OCI-M1 (cell line): ENCODE measurements around the gene ROBO3.

Experiments used
- DNase-seq: peaks from one replicate; lab custom pipeline; 2025; lab: John Stamatoyannopoulos, UW

ROBO3 gene

GRCh38 chr11:124875943-124876817 is 10.9 kb downstream of the ROBO3 start:
- peak; percentile 97 for DNase-seq

GRCh38 chr11:124876818-124877630 is 11.8 kb downstream of the ROBO3 start:
- no peak for DNase-seq

GRCh38 chr11:124877631-124877909 is 12.3 kb downstream of the ROBO3 start:
- no peak for DNase-seq

GRCh38 chr11:124877910-124878758 is 12.9 kb downstream of the ROBO3 start:
- no peak for DNase-seq

GRCh38 chr11:124878759-124879492 is 13.7 kb downstream of the ROBO3 start:
- no peak for DNase-seq

GRCh38 chr11:124879493-124880289 is 14.5 kb downstream of the ROBO3 start:
- DNase-seq, result no peak

- DNase-seq, result no peak
These were observed 15.0 kb downstream of the ROBO3 start for GRCh38 chr11:124880290-124880611.

- DNase-seq, result no peak
These were observed 15.7 kb downstream of the ROBO3 start for GRCh38 chr11:124880958-124881357.

- peak; percentile 34 for DNase-seq
These were observed 17.3 kb downstream of the ROBO3 start for GRCh38 chr11:124882339-124883071.

GRCh38 chr11:124884340-124884739 is 19.1 kb downstream of the ROBO3 start:
- DNase-seq, result no peak

- peak; percentile 14 for DNase-seq
These were observed 19.7 kb downstream of the ROBO3 start for GRCh38 chr11:124884869-124885479.

- no peak for DNase-seq
These were observed 21.2 kb downstream of the ROBO3 start for GRCh38 chr11:124886476-124886875.

- DNase-seq, result no peak
These were observed 21.9 kb downstream of the ROBO3 start for GRCh38 chr11:124886978-124887666.

GRCh38 chr11:124887667-124888013 is 22.4 kb downstream of the ROBO3 start:
- no peak for DNase-seq

GRCh38 chr11:124889191-124890091 is 24.2 kb downstream of the ROBO3 start:
- no peak for DNase-seq

- no peak for DNase-seq
These were observed 24.9 kb downstream of the ROBO3 start for GRCh38 chr11:124890151-124890550.

- no peak for DNase-seq
These were observed 25.6 kb downstream of the ROBO3 start for GRCh38 chr11:124890683-124891372.
